ENCODE measurements around the gene KRT13.

Gene KRT13

DNA sequence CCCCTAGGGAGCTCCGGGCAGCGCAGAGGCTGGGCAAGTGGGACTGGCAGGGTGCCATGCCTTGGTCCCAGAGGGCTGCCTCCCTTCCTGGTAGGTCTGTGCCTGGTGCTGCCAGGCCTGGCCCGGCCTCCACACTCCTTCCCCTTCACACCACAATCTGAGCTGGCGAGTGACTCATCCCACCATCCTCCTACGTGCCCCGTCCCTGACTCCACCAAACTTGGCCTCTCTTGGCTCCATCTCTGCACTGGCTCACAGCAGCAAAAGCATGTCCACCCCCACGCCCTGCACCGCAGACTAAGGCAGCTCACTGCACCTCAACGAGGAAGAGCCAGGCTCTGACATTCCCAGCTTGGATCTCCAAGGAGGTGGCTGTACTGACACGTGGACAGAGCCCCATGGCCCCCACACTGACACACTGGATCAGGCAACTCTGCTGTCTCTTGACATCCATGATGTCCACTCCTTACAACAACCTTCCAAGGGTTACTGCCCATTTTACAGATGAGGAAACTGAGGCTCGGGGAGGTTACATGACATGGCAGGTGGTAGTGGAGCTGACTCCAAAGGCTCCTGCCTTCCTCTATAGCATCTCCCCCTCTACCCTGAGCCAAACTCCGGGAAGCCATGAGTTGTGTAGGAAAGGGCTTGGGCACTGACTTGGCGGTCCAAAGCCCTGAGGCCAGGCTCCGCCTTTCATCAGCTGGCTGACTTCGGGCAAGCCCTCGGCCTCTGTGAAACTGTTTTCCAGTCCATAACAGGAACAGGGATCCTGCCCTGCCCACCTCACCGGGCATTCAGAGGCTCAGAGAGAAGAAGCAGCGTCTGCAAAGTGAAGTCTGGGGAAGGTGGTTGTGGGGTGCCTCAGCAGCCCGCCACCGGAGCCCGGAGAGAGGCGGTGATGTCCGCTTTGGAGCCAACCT, 42.8 kb upstream of the KRT13 start:
- peak overlapping the region; percentile 69 for H2BK15ac ChIP-seq (ENCODE audit: low read length)

DNA sequence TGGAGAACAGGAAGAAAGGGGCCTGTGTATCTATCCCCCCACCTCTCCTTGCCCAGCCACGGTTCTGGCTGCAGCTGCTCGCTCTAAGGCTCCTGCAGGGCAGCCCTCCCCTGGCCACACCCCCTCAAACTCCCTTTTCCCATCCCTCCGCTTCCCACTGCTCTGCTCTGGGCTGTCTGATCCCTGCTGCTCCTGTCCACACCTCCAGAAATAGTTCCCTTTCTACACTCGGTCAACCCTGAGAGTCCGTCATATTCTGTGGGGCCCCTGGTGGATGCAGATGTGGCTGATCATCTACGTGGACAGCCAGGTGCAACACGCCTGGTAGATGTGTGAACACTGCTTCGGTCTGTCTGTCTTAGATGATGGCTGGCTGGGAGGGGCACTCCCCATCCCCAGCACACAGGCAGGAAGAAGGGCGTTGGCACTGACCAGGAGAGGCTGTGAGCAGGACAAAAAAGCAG, 42.0 kb upstream of the KRT13 start:
- H4K8ac ChIP-seq (ENCODE audit: low read depth, low read length) = no peak overlapping the region
- H3K9ac ChIP-seq (ENCODE audit: low read depth, low read length, poor library complexity) = no peak overlapping the region
- H3K4me3 ChIP-seq (ENCODE audit: low read length in 2 of 2) = no peak overlapping the region
- no peaks in the 10 kb centered on the region for H3K9me3 ChIP-seq (replicated peaks in 1 of 2; ENCODE audit: control insufficient read depth in 2 of 2, insufficient read depth in 1 of 2, low read depth in 1 of 2, low read length in 2 of 2)
- H2BK12ac ChIP-seq (ENCODE audit: low read length) = peak overlapping the region; percentile 5
- WGBS, 2 donors (ENCODE audit: extremely low coverage in 2 of 2, insufficient read length in 2 of 2, insufficient replicate concordance in 1 of 2) = no CpG with 5 or more reads among the region's 9 CpGs
- H3K36me3 ChIP-seq (replicated peaks in 1 of 2; ENCODE audit: control insufficient read depth in 2 of 2, insufficient read depth in 2 of 2, low read length in 2 of 2) = no peaks in the 10 kb centered on the region
- no peak overlapping the region for H4K91ac ChIP-seq (ENCODE audit: low read depth, low read length, poor library complexity)
- no peak overlapping the region for H2BK5ac ChIP-seq (ENCODE audit: low read length)
- DNase-seq (ENCODE audit: low spot score) = no peak
- peaks cover 0 to 3% (median 0%) of the 10 kb centered on the region in 3 experiments for H3K27me3 ChIP-seq (ENCODE audit: control insufficient read depth in 3 of 3, insufficient read depth in 3 of 3, low read depth in 1 of 3, low read length in 3 of 3)
- no peaks in the 10 kb centered on the region for H3K79me1 ChIP-seq (ENCODE audit: low read depth, low read length)
- H3K4me2 ChIP-seq (ENCODE audit: insufficient read depth, low read length, poor library complexity, severe bottlenecking) = no peak overlapping the region
- H2AK5ac ChIP-seq (ENCODE audit: low read depth, low read length) = peak overlapping the region; percentile 92
- H2BK15ac ChIP-seq (ENCODE audit: low read length) = peak overlapping the region; percentile 69
- no peak overlapping the region for H2AFZ ChIP-seq (ENCODE audit: low read length)
- H3K14ac ChIP-seq (ENCODE audit: low read length) = no peak overlapping the region
- H3K23ac ChIP-seq (ENCODE audit: low read depth, low read length, poor library complexity) = peak overlapping the region; percentile 1
- H3K4ac ChIP-seq (ENCODE audit: low read length) = no peak overlapping the region
- peak overlapping the region; percentile 2 for H2BK120ac ChIP-seq (ENCODE audit: low read depth, low read length)
- H3K18ac ChIP-seq (ENCODE audit: low read length) = peak overlapping the region; percentile 32
- peak overlapping the region; percentile 18 for H3K27ac ChIP-seq (replicated peaks; ENCODE audit: low read length)
- H3K4me1 ChIP-seq (ENCODE audit: control insufficient read depth in 2 of 2, insufficient read depth in 1 of 2, low read depth in 1 of 2, low read length in 2 of 2) = peaks cover 2 to 19% of the 10 kb centered on the region in 2 donors

More for the DNA sequence above, 42.8 kb upstream of the KRT13 start:
- Histone ChIP-seq H4K8ac (ENCODE audit: low read depth, low read length) (peak overlapping the region; percentile 20), H3K4ac (ENCODE audit: low read length) (peak overlapping the region; percentile 10), H3K27me3 (ENCODE audit: control insufficient read depth in 3 of 3, insufficient read depth in 3 of 3, low read depth in 1 of 3, low read length in 3 of 3) (peaks cover 0 to 3% (median 0%) of the 10 kb centered on the region in 3 experiments), H3K4me2 (ENCODE audit: insufficient read depth, low read length, poor library complexity, severe bottlenecking) (no peak overlapping the region), H3K9ac (ENCODE audit: low read depth, low read length, poor library complexity) (peak overlapping the region; percentile 61), H3K9me3 (replicated peaks in 1 of 2; ENCODE audit: control insufficient read depth in 2 of 2, insufficient read depth in 1 of 2, low read depth in 1 of 2, low read length in 2 of 2) (no peaks in the 10 kb centered on the region), H3K4me3 (ENCODE audit: low read length in 2 of 2) (peak overlapping the region in 1 of 2 donors; percentile 8), H3K4me1 (ENCODE audit: control insufficient read depth in 2 of 2, insufficient read depth in 1 of 2, low read depth in 1 of 2, low read length in 2 of 2) (peaks cover 2 to 19% of the 10 kb centered on the region in 2 donors), H3K36me3 (replicated peaks in 1 of 2; ENCODE audit: control insufficient read depth in 2 of 2, insufficient read depth in 2 of 2, low read length in 2 of 2) (no peaks in the 10 kb centered on the region), H3K27ac (replicated peaks; ENCODE audit: low read length) (peak overlapping the region; percentile 12), H2BK120ac (ENCODE audit: low read depth, low read length) (peak overlapping the region; percentile 7), H3K14ac (ENCODE audit: low read length) (no peak overlapping the region), H2BK12ac (ENCODE audit: low read length) (peak overlapping the region; percentile 5), H3K18ac (ENCODE audit: low read length) (peak overlapping the region; percentile 96), H2AK5ac (ENCODE audit: low read depth, low read length) (peak overlapping the region; percentile 92), H2AFZ (ENCODE audit: low read length) (peak overlapping the region; percentile 86), H4K91ac (ENCODE audit: low read depth, low read length, poor library complexity) (no peak overlapping the region), H3K79me1 (ENCODE audit: low read depth, low read length) (no peaks in the 10 kb centered on the region), H3K23ac (ENCODE audit: low read depth, low read length, poor library complexity) (peak overlapping the region; percentile 1), H2BK5ac (ENCODE audit: low read length) (no peak overlapping the region)
- no peak for DNase-seq (ENCODE audit: low spot score)
- no CpG with 5 or more reads among the region's 23 CpGs for WGBS, 2 donors (ENCODE audit: extremely low coverage in 2 of 2, insufficient read length in 2 of 2, insufficient replicate concordance in 1 of 2)

DNA sequence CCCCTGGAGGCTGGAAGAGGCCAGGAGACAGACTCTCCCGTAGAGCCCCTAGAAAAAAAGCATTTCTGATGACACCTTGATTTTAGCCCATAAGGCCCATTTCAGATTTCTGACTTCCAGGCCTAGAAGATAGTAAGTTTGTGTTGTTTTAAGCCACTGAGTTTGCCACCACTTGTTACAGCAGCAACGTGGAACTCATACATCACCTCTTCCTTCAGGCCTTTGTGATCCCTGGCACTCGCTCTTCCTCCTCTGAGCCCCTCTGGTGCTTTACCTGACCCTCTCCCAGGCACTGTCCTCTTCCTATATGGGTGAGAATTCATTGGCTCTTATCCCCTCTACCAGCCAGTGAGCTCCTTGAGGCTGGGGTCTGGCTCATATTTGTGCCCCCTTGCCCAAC, 41.4 kb upstream of the KRT13 start:
- Histone ChIP-seq H2BK120ac (ENCODE audit: low read depth, low read length) (no peak overlapping the region), H2BK12ac (ENCODE audit: low read length) (no peak overlapping the region), H3K4me3 (ENCODE audit: low read length in 2 of 2) (no peak overlapping the region), H3K4ac (ENCODE audit: low read length) (no peak overlapping the region), H3K23ac (ENCODE audit: low read depth, low read length, poor library complexity) (no peak overlapping the region), H3K79me1 (ENCODE audit: low read depth, low read length) (no peaks in the 10 kb centered on the region), H2AK5ac (ENCODE audit: low read depth, low read length) (peak overlapping the region; percentile 92), H3K27me3 (ENCODE audit: control insufficient read depth in 3 of 3, insufficient read depth in 3 of 3, low read depth in 1 of 3, low read length in 3 of 3) (peaks cover 0 to 3% (median 0%) of the 10 kb centered on the region in 3 experiments), H3K36me3 (replicated peaks in 1 of 2; ENCODE audit: control insufficient read depth in 2 of 2, insufficient read depth in 2 of 2, low read length in 2 of 2) (no peaks in the 10 kb centered on the region), H2AFZ (ENCODE audit: low read length) (no peak overlapping the region), H3K4me2 (ENCODE audit: insufficient read depth, low read length, poor library complexity, severe bottlenecking) (no peak overlapping the region), H3K9ac (ENCODE audit: low read depth, low read length, poor library complexity) (no peak overlapping the region), H4K91ac (ENCODE audit: low read depth, low read length, poor library complexity) (no peak overlapping the region), H3K4me1 (ENCODE audit: control insufficient read depth in 2 of 2, insufficient read depth in 1 of 2, low read depth in 1 of 2, low read length in 2 of 2) (peaks cover 2 to 19% of the 10 kb centered on the region in 2 donors), H4K8ac (ENCODE audit: low read depth, low read length) (no peak overlapping the region), H2BK5ac (ENCODE audit: low read length) (no peak overlapping the region), H3K18ac (ENCODE audit: low read length) (no peak overlapping the region), H3K9me3 (replicated peaks in 1 of 2; ENCODE audit: control insufficient read depth in 2 of 2, insufficient read depth in 1 of 2, low read depth in 1 of 2, low read length in 2 of 2) (peaks cover 0 to 1% of the 10 kb centered on the region in 2 donors), H3K27ac (replicated peaks; ENCODE audit: low read length) (no peak overlapping the region), H3K14ac (ENCODE audit: low read length) (no peak overlapping the region), H2BK15ac (ENCODE audit: low read length) (no peak overlapping the region)
- no peak for DNase-seq (ENCODE audit: low spot score)
- WGBS, 2 donors (ENCODE audit: extremely low coverage in 2 of 2, insufficient read length in 2 of 2, insufficient replicate concordance in 1 of 2) = no CpG with 5 or more reads among the region's 3 CpGs

DNA sequence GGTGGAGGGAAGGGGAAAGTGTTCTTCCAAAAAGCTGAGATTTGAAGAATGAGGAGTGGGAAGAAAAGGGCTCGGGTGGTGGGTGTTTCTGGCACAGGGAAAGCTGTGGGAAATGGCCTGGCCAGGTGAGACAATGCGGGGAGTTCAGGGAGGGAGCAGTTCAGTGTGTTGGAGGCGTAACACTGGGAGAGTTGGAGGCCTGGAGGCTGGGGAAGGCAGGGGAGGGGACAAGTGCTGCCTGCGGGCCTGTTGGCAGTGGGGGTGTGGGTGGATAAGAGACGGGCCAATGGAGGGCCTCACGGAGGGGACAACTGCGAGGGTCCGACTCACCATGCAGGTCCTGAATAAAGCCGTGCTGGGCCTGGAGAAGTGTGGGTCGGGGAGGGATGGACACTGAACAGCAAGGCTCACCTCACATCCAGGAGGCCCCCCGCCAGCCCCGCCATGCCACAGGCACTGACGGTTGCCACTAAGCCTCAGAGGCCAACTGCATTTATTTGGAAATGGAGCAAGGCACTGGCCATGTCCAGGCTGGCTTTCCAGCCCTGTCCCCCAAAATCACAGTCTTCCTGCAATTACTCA, 40.5 kb upstream of the KRT13 start:
- no CpG with 5 or more reads among the region's 13 CpGs for WGBS, 2 donors (ENCODE audit: extremely low coverage in 2 of 2, insufficient read length in 2 of 2, insufficient replicate concordance in 1 of 2)
- H3K14ac ChIP-seq (ENCODE audit: low read length) = peak overlapping the region; percentile 48
- H2AK5ac ChIP-seq (ENCODE audit: low read depth, low read length) = peak overlapping the region; percentile 28
- H4K91ac ChIP-seq (ENCODE audit: low read depth, low read length, poor library complexity) = peak overlapping the region; percentile 31
- no peak overlapping the region for H2BK5ac ChIP-seq (ENCODE audit: low read length)
- peak overlapping the region; percentile 13 for H2BK120ac ChIP-seq (ENCODE audit: low read depth, low read length)
- peak overlapping the region; percentile 9 for H3K9ac ChIP-seq (ENCODE audit: low read depth, low read length, poor library complexity)
- H3K4me2 ChIP-seq (ENCODE audit: insufficient read depth, low read length, poor library complexity, severe bottlenecking) = no peak overlapping the region
- no peak overlapping the region for H3K4ac ChIP-seq (ENCODE audit: low read length)
- no peak overlapping the region for H2AFZ ChIP-seq (ENCODE audit: low read length)
- DNase-seq (ENCODE audit: low spot score) = no peak
- no peak overlapping the region for H2BK12ac ChIP-seq (ENCODE audit: low read length)
- H3K79me1 ChIP-seq (ENCODE audit: low read depth, low read length) = no peaks in the 10 kb centered on the region
- no peak overlapping the region for H3K4me3 ChIP-seq (ENCODE audit: low read length in 2 of 2)
- no peaks in the 10 kb centered on the region for H3K36me3 ChIP-seq (replicated peaks in 1 of 2; ENCODE audit: control insufficient read depth in 2 of 2, insufficient read depth in 2 of 2, low read length in 2 of 2)
- H3K23ac ChIP-seq (ENCODE audit: low read depth, low read length, poor library complexity) = peak overlapping the region; percentile 16
- H3K27ac ChIP-seq (replicated peaks; ENCODE audit: low read length) = no peak overlapping the region
- peaks cover 0 to 3% (median 0%) of the 10 kb centered on the region in 3 experiments for H3K27me3 ChIP-seq (ENCODE audit: control insufficient read depth in 3 of 3, insufficient read depth in 3 of 3, low read depth in 1 of 3, low read length in 3 of 3)
- H3K18ac ChIP-seq (ENCODE audit: low read length) = peak overlapping the region; percentile 57
- peak overlapping the region; percentile 80 for H2BK15ac ChIP-seq (ENCODE audit: low read length)
- H3K4me1 ChIP-seq (ENCODE audit: control insufficient read depth in 2 of 2, insufficient read depth in 1 of 2, low read depth in 1 of 2, low read length in 2 of 2) = peaks cover 2 to 19% of the 10 kb centered on the region in 2 donors
- no peak overlapping the region for H4K8ac ChIP-seq (ENCODE audit: low read depth, low read length)
- peaks cover 0 to 2% of the 10 kb centered on the region in 2 donors for H3K9me3 ChIP-seq (replicated peaks in 1 of 2; ENCODE audit: control insufficient read depth in 2 of 2, insufficient read depth in 1 of 2, low read depth in 1 of 2, low read length in 2 of 2)
